ENCODE data around the gene MBNL2.

Gene MBNL2

DNA sequence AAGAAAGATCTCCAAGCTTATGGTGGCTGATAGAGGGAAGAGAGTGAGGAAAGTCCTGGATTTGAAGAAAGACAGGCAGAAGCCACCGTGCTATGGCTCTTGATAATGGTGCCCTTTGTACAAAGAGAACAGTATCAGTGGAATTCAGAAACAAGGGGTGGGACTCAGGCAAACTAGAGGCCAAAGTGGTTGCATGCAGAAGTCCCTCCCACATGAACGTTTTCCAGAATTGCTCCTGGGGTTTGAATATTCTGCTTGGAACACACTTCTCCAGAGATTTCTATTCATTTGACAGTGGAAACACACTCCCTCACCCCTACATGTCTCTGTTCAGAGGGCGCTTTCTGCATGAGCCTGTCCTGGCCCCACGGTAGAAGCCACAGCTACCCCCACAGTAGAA is 10.1 kb upstream of the MBNL2 start:
- no peak for DNase-seq (ENCODE audit: low read depth)

- DNase-seq (ENCODE audit: low read depth) = no peak
These were observed 9.5 kb upstream of the MBNL2 start for GRCh38 chr13:97212601-97213040.

GRCh38 chr13:97214921-97215320 is 7.2 kb upstream of the MBNL2 start:
- no peak for DNase-seq (ENCODE audit: low read depth)

- DNase-seq (ENCODE audit: low read depth) = no peak
These were observed 6.8 kb upstream of the MBNL2 start for GRCh38 chr13:97215325-97215724.

DNA sequence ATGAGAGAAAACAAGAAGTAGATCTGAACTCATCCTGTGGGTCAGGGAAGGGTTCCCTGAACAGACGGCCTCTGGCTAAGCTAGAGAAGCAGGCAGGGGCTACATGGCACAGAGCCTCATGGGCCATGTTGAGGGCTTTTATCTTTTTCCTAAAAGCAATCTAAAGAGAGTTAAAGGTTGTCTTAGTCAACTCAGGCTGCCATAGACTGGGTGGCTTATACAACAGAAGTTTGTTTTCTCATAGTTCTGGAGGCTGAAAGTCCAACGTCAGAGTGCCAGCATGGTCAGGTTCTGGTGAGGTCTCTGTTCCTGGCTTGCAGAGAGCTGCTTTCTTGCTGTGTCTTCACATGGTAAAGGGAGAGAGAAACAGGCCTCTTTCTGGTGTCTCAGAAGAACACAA is 2.9 kb upstream of the MBNL2 start:
- no peak for DNase-seq (ENCODE audit: low read depth)

- DNase-seq (ENCODE audit: low read depth) = no peak
These were observed 1.8 kb upstream of the MBNL2 start for GRCh38 chr13:97220151-97220900.

DNA sequence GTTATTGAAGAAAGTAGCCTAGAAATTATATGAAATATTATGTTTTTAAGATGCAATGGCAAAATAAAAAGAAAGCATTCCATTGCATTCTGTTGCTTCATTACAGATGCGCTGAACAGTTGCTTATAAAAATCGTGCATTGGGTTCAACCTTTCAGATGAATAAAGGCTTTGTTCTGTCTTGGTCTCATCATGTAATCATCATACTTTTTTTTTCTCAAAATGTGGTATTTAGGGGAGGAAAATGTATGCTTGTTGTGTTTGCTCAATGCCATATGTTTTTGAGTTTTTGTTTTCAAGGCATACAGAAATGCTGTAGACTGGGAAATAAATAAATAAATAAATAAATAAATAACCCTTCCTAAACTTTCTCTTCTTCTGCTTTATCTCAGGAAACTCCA is 1.1 kb upstream of the MBNL2 start:
- no peak for DNase-seq (ENCODE audit: low read depth)

- no peak for DNase-seq (ENCODE audit: low read depth)
These were observed 667 bp upstream of the MBNL2 start for GRCh38 chr13:97221466-97221865.

- no peak for DNase-seq (ENCODE audit: low read depth)
These were observed 1.0 kb downstream of the MBNL2 start for GRCh38 chr13:97223037-97223710.

DNA sequence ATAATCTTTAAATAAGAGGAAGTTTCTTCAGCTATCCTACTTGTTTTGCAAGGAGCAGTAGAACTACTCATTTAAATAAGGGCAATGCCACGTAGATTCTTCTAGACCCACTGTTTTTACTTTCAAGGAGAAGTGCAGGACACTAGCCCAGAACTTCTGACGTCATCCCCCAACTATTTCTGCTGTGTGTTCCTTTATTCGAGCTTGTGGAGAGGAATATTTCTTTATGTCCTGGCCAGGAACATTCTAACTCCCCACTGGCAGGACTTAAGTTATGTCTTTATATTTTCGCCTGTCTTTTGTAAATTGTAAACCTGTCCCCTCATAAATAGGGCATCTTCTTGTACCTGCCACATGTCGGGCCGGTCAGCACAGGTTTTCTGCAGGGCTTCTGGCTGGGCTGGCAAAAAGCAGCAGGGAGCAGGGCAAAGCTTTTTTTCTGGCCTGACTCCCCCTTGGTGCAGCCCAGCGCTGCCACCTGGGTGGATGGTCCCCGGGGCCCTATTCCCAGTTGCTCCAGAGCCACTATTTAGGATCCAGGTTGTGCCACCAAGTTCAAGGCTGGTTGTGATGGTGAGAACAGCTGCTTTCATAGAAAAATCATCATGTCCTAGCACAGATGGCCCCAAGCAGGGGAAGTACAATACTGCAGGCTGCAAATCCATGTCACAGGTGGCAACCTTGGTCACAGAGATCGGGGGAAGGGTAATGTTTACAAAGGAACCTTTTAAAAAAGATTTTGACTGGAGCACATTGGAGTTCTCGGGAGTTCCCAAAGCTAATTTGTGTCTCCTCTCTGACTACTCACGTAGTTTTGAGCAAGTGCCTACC is 1.8 kb downstream of the MBNL2 start:
- DNase-seq (ENCODE audit: low read depth) = no peak

DNA sequence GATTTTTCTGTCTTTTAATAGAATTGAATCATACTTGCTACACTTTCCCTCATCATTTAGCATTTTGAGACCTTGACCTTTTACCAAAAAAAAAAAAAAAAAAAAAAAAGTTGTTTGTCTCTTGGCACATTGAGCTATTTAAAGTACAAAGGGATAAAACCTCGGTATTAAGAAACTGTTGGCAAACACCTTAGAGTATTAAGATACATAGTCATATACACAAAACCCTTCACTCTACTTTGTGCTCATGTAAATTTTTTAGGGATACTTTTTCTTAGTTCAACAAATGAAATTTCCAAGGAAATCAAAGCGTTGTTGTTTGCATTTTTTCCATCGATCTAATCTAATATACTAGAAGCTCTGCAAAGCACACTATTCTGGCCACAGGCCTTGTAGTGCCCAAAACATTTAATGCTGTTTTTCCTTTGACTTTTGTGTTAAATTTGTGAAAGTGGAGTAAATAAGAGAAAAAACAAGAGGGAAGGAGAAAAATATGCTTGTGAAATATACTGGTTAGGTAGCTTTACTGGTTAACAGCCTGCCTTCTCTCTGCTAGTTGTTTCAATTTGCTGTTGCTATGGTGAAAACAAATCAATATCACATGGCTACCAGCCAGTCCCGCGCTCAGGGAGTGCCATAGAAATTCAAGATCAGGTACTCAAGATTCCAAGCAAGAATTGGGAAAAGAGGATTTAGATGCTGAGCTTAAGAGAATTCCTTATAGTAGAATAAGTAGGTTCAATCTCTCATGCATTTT is 2.6 kb downstream of the MBNL2 start:
- no peak for DNase-seq (ENCODE audit: low read depth)

DNA sequence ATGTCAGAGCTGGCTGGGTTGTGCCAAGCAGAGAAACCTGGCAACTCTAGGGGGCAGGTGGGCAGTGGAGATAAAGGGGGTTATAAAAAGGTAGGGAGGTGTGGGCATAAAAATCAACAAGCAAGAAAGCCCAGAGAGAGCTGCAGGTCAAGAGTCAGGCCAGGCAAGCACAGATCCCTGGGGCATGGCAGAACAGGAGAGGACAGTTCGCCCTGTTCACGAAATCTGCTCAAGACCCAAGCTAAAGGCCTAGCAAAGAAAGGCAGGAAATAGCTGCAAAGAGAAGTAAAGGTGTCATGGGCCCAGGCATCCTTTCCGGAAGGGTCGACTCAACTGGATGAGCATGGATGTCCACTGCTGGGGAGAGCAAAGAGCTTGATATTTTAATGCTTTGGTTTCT is 3.4 kb downstream of the MBNL2 start:
- no peak for DNase-seq (ENCODE audit: low read depth)

- DNase-seq (ENCODE audit: low read depth) = no peak
These were observed 3.9 kb downstream of the MBNL2 start for GRCh38 chr13:97226013-97226412.

- no peak for DNase-seq (ENCODE audit: low read depth)
These were observed 4.9 kb downstream of the MBNL2 start for GRCh38 chr13:97226788-97227627.

DNA sequence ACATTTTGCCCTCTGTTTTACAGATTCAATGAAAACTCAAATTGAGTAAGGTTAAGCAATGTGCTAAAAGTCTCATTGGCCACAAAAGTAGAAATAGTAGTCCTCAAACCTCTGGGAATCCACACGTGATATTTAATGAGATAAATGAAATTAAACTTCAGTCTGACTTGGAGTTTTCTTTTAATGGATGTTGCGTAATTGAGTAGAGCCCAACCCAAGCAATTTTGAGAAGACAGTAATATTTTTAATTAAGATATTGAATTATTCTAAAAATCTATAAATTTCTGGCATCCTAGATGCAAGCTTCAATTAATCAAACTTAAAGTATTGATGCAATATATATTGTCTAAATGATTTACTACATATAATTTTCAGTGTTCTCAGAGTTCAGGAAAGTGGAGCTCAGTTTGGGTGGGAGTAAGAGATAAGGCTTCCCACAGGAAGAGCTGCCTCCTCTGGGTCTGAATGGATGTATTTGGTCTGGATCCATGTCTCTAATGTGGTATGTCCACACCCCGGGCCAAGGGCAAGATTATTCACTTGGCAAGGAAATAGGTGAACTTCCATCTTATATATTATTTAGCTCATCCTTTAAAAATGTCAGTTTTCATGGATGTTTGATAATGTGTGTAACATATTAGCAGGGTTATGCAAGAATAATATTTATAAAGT is 6.9 kb downstream of the MBNL2 start:
- no peak for DNase-seq (ENCODE audit: low read depth)

DNA sequence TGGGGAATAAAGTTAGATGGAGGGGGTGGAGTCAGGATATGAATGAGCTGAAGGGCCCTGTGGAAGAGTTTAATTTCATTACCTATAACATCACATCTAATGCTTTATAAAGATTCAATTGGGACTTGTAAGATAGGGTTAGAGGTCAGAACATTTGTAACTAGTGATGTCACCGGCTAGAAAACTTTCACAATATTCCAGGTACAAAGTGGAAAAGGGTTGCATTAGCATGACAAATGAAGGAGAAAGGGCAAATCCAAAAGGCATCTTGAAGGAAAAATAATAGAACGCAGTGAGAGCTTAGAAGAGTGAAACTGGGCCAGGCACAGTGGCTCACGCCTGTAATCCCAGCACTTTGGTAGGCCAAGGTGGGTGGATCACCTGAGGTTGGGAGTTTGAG is 7.6 kb downstream of the MBNL2 start:
- no peak for DNase-seq (ENCODE audit: low read depth)

GRCh38 chr13:97231118-97231828 is 9.1 kb downstream of the MBNL2 start:
- DNase-seq (ENCODE audit: low read depth) = no peak

- DNase-seq (ENCODE audit: low read depth) = no peak
These were observed 9.7 kb downstream of the MBNL2 start for GRCh38 chr13:97231829-97232196.

- DNase-seq (ENCODE audit: low read depth) = no peak
These were observed 11.4 kb downstream of the MBNL2 start for GRCh38 chr13:97233499-97233898.

DNA sequence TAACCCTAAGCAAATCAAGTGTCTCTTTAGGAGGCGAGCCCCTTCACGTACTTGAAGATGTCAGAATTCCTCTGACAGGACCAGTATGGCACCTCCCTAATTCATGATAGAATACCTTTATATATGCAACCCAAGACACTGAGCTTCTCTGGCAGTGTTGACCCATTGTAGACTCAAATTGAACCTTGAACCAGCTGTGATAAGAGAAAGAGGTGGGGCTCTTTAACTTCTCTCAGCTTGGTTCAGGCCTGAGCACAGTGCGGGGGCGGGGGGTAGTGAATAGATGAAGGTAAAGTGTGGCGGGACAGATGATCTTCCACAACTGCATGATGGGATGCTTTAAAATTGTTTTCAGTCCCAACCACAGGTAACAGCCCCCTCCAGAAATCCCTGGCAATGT is 12.1 kb downstream of the MBNL2 start:
- DNase-seq (ENCODE audit: low read depth) = no peak

All from stimulated activated CD8-positive, alpha-beta memory T cell treated with anti-CD3 and anti-CD28 coated beads, Interleukin-7, amount 100 ng/mL, for 24 hours (primary cell).